GM19239 (cell line): ENCODE results near the gene B3GNT8.
"Not testable (repeated sequence)": the region's sequence is repeated elsewhere in the genome, so short reads cannot be mapped to it uniquely, and the experiment has no call there.

Experiments used
- DNase-seq: peaks from one replicate; pipeline ENCODE4 v3.0.0; 2011; ENCODE audit warnings: low spot score; ENCODE audit not compliant: insufficient read length
- FAIRE-seq: peaks from 2 replicates; lab custom pipeline; 2011; peaks lifted over from hg19 to GRCh38; lab: Jason Lieb, UNC

B3GNT8 gene

DNA sequence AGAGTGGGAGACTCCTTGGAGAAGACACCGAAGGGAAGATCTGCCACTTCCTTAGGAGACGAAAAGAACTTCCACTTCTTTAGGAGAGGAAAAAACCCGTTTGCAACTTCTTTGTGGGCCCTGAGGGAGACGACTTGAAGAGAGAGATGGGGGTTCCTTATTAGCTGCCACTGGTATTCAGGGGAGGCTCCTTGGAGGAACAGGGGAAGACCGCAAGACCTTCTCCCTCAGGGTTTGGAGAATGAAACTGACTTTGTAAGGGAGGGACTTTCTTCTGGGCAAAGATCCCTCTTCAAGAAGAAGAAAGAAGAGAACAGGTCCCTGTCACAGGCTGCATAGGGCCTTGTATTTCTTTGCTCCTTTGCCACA is 29.1 kb downstream of the B3GNT8 start:
- FAIRE-seq (no peak), DNase-seq (no peak)

GRCh38 chr19:41397086-41398049 is 29.8 kb downstream of the B3GNT8 start, which contains the start of the genes BCKDHA and EXOSC5:
Gene BCKDHA, plus strand, starts transcription at chr19:41397818. Its CDS starts 10 bp downstream, at chr19:41397828.
Gene EXOSC5, minus strand, starts transcription at chr19:41397359. Its CDS starts 31 bp downstream, at chr19:41397328.
- DNase-seq (peak; percentile 91), FAIRE-seq (peak; percentile 99)

- no peak for DNase-seq
- no peak for FAIRE-seq
Observed at GRCh38 chr19:41395355-41395754, 31.8 kb downstream of the B3GNT8 start.

DNA sequence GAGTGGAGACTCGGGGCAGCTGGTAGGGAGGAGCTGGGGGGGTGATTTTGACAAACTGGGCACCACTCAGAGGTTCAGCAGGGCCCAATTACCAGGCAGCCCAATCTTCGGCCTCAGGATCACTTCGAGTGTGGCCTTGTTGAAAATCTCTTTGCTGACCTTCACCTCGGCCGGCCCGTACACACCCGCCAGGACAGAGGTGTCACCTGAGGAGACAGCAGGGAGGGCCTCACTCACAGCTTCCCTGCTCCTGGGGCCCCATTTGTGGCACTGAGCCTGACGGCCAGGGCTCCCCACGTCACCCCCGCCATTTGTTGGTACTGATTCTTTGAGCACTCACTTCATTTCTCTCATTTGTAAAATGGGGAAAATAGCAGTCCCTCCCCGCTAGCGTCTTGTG is 34.4 kb downstream of the B3GNT8 start:
- no peak for FAIRE-seq
- no peak for DNase-seq

GRCh38 chr19:41391618-41392017 is 35.6 kb downstream of the B3GNT8 start:
- FAIRE-seq (no peak), DNase-seq (no peak)

- no peak for FAIRE-seq
- no peak for DNase-seq
Observed at GRCh38 chr19:41386442-41386841, 40.7 kb downstream of the B3GNT8 start.

DNA sequence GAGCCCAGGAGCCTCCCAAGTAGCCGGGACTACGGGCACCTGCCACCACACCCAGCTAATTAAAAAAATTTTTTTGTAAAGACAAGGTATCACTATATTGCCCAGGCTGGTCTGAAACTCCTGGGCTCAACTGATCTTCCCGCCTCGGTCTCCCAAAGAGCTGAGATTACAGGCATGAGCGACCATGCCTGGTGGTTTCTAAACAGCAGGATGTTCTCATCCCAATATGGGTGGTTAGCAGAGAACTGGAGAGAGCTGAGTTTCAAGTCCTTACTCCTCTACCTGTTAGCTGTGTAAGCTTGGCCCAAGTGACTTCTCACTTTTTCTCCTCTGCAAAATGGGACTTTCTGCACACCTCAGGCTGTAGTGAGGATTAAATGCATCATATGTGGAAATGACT is 42.8 kb downstream of the B3GNT8 start:
- FAIRE-seq (no peak), DNase-seq (no peak)

- DNase-seq, FAIRE-seq: not testable (repeated sequence)
Observed at GRCh38 chr19:41381536-41381935, 45.6 kb downstream of the B3GNT8 start.

- FAIRE-seq: peak; percentile 80
- DNase-seq: peak; percentile 65
Observed at GRCh38 chr19:41377977-41378709, 49.0 kb downstream of the B3GNT8 start.

DNA sequence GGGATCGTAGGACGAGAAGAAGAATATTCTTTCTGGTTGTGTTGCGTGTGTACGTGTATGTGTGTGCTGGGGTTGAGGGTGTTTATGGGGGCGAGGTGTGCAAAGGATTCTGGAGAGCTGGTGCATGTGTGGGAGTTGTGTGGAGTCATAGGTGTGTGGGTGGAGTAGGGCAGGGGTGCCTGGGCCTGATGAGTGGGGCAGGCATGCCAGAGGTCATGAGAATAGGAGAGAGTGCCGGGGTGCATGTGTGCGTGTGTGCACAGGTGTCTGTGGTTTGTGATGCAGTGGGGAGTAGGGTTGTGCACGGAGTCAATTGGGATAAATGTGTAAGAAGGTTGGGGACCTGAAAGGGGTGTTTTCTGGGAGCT is 50.2 kb downstream of the B3GNT8 start:
- FAIRE-seq (no peak), DNase-seq (no peak)

- DNase-seq: no peak
- FAIRE-seq: peak; percentile 58
Observed at GRCh38 chr19:41376241-41376997, 50.8 kb downstream of the B3GNT8 start, which contains the start of gene TMEM91. Gene TMEM91, plus strand, starts transcription at chr19:41376533. Its CDS starts 1,777 bp downstream, at chr19:41378310.
